Activated CD4-positive, alpha-beta T cell treated with anti-CD3 and anti-CD28 coated beads, Interleukin-2, amount 50 U/mL, for 4 hours (primary cell): ENCODE results near the gene HELB.

Experiments
- DNase-seq, 2 experiments: peaks; one replicate each; pipeline ENCODE4 v3.0.0-alpha.2; 2020

The HELB gene

GRCh38 chr12:66301944-66302826, at the start of gene HELB:
Gene HELB, plus strand, starts transcription at chr12:66302493. Its CDS starts 111 bp downstream, at chr12:66302604.
- peak; percentile 98 to 99 for DNase-seq

GRCh38 chr12:66252771-66253170, 49.5 kb upstream of the HELB start:
- DNase-seq: no peak

- no peak for DNase-seq
Observed at GRCh38 chr12:66255737-66256136, 46.6 kb upstream of the HELB start.

- DNase-seq: no peak
Observed at GRCh38 chr12:66258011-66258410, 44.3 kb upstream of the HELB start.

- DNase-seq: no peak
Observed at GRCh38 chr12:66262737-66263136, 39.6 kb upstream of the HELB start.

- DNase-seq: no peak
Observed at GRCh38 chr12:66268562-66268961, 33.7 kb upstream of the HELB start.

GRCh38 chr12:66269142-66269541, 33.2 kb upstream of the HELB start:
- DNase-seq: no peak

- peak; percentile 8 to 11 for DNase-seq
Observed at GRCh38 chr12:66269757-66270383, 32.4 kb upstream of the HELB start.

GRCh38 chr12:66270613-66271012, 31.7 kb upstream of the HELB start:
- DNase-seq: no peak

- DNase-seq: no peak
Observed at GRCh38 chr12:66272650-66273049, 29.6 kb upstream of the HELB start.

- DNase-seq: no peak
Observed at GRCh38 chr12:66273147-66273546, 29.1 kb upstream of the HELB start.

GRCh38 chr12:66275040-66275439, 27.3 kb upstream of the HELB start:
- DNase-seq: no peak

- DNase-seq: peak; percentile 33 to 34
Observed at GRCh38 chr12:66279123-66279712, 23.1 kb upstream of the HELB start.

- no peak for DNase-seq
Observed at GRCh38 chr12:66280561-66280960, 21.7 kb upstream of the HELB start.

- no peak for DNase-seq
Observed at GRCh38 chr12:66282244-66282643, 20.0 kb upstream of the HELB start.

- DNase-seq: no peak
Observed at GRCh38 chr12:66287275-66287674, 15.0 kb upstream of the HELB start.

- peak; percentile 37 to 45 for DNase-seq
Observed at GRCh38 chr12:66288121-66288520, 14.2 kb upstream of the HELB start.

GRCh38 chr12:66289485-66289884, 12.8 kb upstream of the HELB start:
- no peak for DNase-seq

- DNase-seq: no peak
Observed at GRCh38 chr12:66290716-66291200, 11.5 kb upstream of the HELB start.

GRCh38 chr12:66296176-66296683, 6.1 kb upstream of the HELB start:
- no peak for DNase-seq

- DNase-seq: no peak
Observed at GRCh38 chr12:66297080-66297479, 5.2 kb upstream of the HELB start.

- DNase-seq: no peak
Observed at GRCh38 chr12:66297923-66298322, 4.4 kb upstream of the HELB start.

- DNase-seq: no peak
Observed at GRCh38 chr12:66302827-66303169, 505 bp downstream of the HELB start.
